ENCODE data around the gene SF1.

SF1 gene

GRCh38 chr11:64753019-64753379 lies 25.3 kb downstream of the SF1 start:
- no peak overlapping the region for H2AK5ac ChIP-seq (ENCODE audit: low read length)
- H3K4me3 ChIP-seq (ENCODE audit: low read length) = no peak overlapping the region
- no peak overlapping the region for H3K23ac ChIP-seq (ENCODE audit: low read length)
- no CpG with 5 or more reads among the region's 7 CpGs for WGBS (ENCODE audit: extremely low coverage, insufficient coverage, low lambda C conversion rate)
- no peaks in the 10 kb centered on the region for H3K79me2 ChIP-seq (ENCODE audit: control insufficient read depth, insufficient read depth, low read length)
- no peak overlapping the region for H2BK120ac ChIP-seq (ENCODE audit: low read depth, low read length)
- no peaks in the 10 kb centered on the region for H3K4me1 ChIP-seq (ENCODE audit: control insufficient read depth, low read depth, low read length)
- H3K4me2 ChIP-seq (ENCODE audit: low read length) = no peak overlapping the region
- H3K27me3 ChIP-seq (ENCODE audit: insufficient read depth, low read length, poor library complexity) = no peaks in the 10 kb centered on the region
- no peak overlapping the region for H4K8ac ChIP-seq (ENCODE audit: low read depth, low read length)
- no peak overlapping the region for H3K56ac ChIP-seq (ENCODE audit: low read length)
- no peak overlapping the region for H2BK5ac ChIP-seq (ENCODE audit: low read length)
- no peaks in the 10 kb centered on the region for H3K79me1 ChIP-seq (ENCODE audit: low read length)
- no peak overlapping the region for H3K18ac ChIP-seq (ENCODE audit: low read length)
- no peak for DNase-seq
- no peak overlapping the region for H3K27ac ChIP-seq (ENCODE audit: low read depth, low read length)
- H3K9ac ChIP-seq (ENCODE audit: low read length) = no peak overlapping the region
- H4K5ac ChIP-seq (ENCODE audit: low read length) = no peak overlapping the region
- no peak overlapping the region for H3K4ac ChIP-seq (ENCODE audit: low read depth, low read length)
- no peaks in the 10 kb centered on the region for H3K36me3 ChIP-seq (ENCODE audit: control insufficient read depth, insufficient read depth, low read length)
- no peak overlapping the region for H2BK15ac ChIP-seq (replicated peaks; ENCODE audit: low read depth)

GRCh38 chr11:64752175-64752970 lies 26.0 kb downstream of the SF1 start:
- Histone ChIP-seq H3K79me2 (ENCODE audit: control insufficient read depth, insufficient read depth, low read length) (no peaks in the 10 kb centered on the region), H3K56ac (ENCODE audit: low read length) (no peak overlapping the region), H2BK5ac (ENCODE audit: low read length) (no peak overlapping the region), H3K79me1 (ENCODE audit: low read length) (no peaks in the 10 kb centered on the region), H3K4me1 (ENCODE audit: control insufficient read depth, low read depth, low read length) (no peaks in the 10 kb centered on the region), H3K9ac (ENCODE audit: low read length) (no peak overlapping the region), H4K8ac (ENCODE audit: low read depth, low read length) (no peak overlapping the region), H3K4ac (ENCODE audit: low read depth, low read length) (no peak overlapping the region), H2BK120ac (ENCODE audit: low read depth, low read length) (no peak overlapping the region), H3K27me3 (ENCODE audit: insufficient read depth, low read length, poor library complexity) (no peaks in the 10 kb centered on the region), H3K4me2 (ENCODE audit: low read length) (no peak overlapping the region), H3K36me3 (ENCODE audit: control insufficient read depth, insufficient read depth, low read length) (no peaks in the 10 kb centered on the region), H3K23ac (ENCODE audit: low read length) (no peak overlapping the region), H2AK5ac (ENCODE audit: low read length) (no peak overlapping the region), H3K18ac (ENCODE audit: low read length) (no peak overlapping the region), H3K27ac (ENCODE audit: low read depth, low read length) (no peak overlapping the region), H3K4me3 (ENCODE audit: low read length) (no peak overlapping the region), H4K5ac (ENCODE audit: low read length) (no peak overlapping the region), H2BK15ac (replicated peaks; ENCODE audit: low read depth) (no peak overlapping the region)
- DNase-seq = no peak
- WGBS (ENCODE audit: extremely low coverage, insufficient coverage, low lambda C conversion rate) = no CpG with 5 or more reads among the region's 14 CpGs

DNA sequence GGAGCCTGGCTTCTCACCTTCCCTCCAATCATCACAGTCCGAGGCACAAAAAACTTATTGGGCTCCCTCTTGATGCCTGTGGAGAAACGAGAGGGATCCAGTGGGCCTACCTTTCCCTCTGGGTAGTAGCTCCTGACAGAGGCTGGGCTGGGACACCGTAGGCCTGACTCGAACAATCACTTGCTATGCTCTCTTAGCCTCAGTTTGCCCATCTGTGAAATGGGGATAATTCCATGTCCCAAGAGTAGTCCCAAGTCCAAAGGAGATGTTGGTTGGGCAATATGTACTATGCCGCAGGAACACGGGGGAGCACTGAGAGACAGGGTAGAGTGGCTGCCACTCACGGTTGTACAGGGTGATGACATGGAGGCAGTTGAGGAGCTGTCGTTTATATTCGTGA lies 26.8 kb downstream of the SF1 start:
- Histone ChIP-seq H3K18ac (ENCODE audit: low read length) (no peak overlapping the region), H2AK5ac (ENCODE audit: low read length) (no peak overlapping the region), H4K5ac (ENCODE audit: low read length) (no peak overlapping the region), H3K56ac (ENCODE audit: low read length) (no peak overlapping the region), H3K79me2 (ENCODE audit: control insufficient read depth, insufficient read depth, low read length) (no peaks in the 10 kb centered on the region), H3K27me3 (ENCODE audit: insufficient read depth, low read length, poor library complexity) (no peaks in the 10 kb centered on the region), H3K23ac (ENCODE audit: low read length) (no peak overlapping the region), H3K36me3 (ENCODE audit: control insufficient read depth, insufficient read depth, low read length) (no peaks in the 10 kb centered on the region), H3K4me3 (ENCODE audit: low read length) (no peak overlapping the region), H4K8ac (ENCODE audit: low read depth, low read length) (no peak overlapping the region), H2BK120ac (ENCODE audit: low read depth, low read length) (no peak overlapping the region), H3K79me1 (ENCODE audit: low read length) (no peaks in the 10 kb centered on the region), H2BK15ac (replicated peaks; ENCODE audit: low read depth) (no peak overlapping the region), H3K9ac (ENCODE audit: low read length) (no peak overlapping the region), H2BK5ac (ENCODE audit: low read length) (no peak overlapping the region), H3K27ac (ENCODE audit: low read depth, low read length) (no peak overlapping the region), H3K4ac (ENCODE audit: low read depth, low read length) (no peak overlapping the region), H3K4me2 (ENCODE audit: low read length) (no peak overlapping the region), H3K4me1 (ENCODE audit: control insufficient read depth, low read depth, low read length) (no peaks in the 10 kb centered on the region)
- DNase-seq = no peak
- WGBS (ENCODE audit: extremely low coverage, insufficient coverage, low lambda C conversion rate) = no CpG with 5 or more reads among the region's 9 CpGs

DNA sequence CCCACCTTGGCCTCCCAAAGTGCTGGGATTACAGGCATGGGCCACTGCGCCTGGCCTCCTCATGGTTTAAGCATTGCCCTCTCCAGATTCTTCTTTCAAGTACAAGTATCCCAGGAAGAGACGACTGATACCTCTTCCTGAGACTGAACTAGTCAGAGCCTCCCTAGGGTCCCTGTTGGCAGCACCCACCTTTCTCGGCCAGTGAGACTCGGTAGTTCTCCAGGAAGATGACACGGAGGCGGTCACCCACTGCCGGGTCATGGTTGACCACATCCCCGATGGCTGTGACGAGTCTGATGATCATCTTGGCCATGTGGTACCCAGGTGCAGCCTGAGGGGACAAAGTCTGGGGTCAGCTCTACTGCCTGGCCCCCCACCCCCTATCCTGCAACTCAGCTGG lies 27.2 kb downstream of the SF1 start:
- no peak overlapping the region for H3K9ac ChIP-seq (ENCODE audit: low read length)
- no peak overlapping the region for H3K4me3 ChIP-seq (ENCODE audit: low read length)
- WGBS (ENCODE audit: extremely low coverage, insufficient coverage, low lambda C conversion rate) = no CpG with 5 or more reads among the region's 9 CpGs
- H3K36me3 ChIP-seq (ENCODE audit: control insufficient read depth, insufficient read depth, low read length) = no peaks in the 10 kb centered on the region
- H3K79me1 ChIP-seq (ENCODE audit: low read length) = no peaks in the 10 kb centered on the region
- H4K8ac ChIP-seq (ENCODE audit: low read depth, low read length) = no peak overlapping the region
- no peak overlapping the region for H3K56ac ChIP-seq (ENCODE audit: low read length)
- H4K5ac ChIP-seq (ENCODE audit: low read length) = no peak overlapping the region
- H3K27me3 ChIP-seq (ENCODE audit: insufficient read depth, low read length, poor library complexity) = no peaks in the 10 kb centered on the region
- no peaks in the 10 kb centered on the region for H3K79me2 ChIP-seq (ENCODE audit: control insufficient read depth, insufficient read depth, low read length)
- H3K4me2 ChIP-seq (ENCODE audit: low read length) = no peak overlapping the region
- no peak overlapping the region for H2AK5ac ChIP-seq (ENCODE audit: low read length)
- no peak overlapping the region for H3K23ac ChIP-seq (ENCODE audit: low read length)
- no peak overlapping the region for H3K4ac ChIP-seq (ENCODE audit: low read depth, low read length)
- H2BK5ac ChIP-seq (ENCODE audit: low read length) = no peak overlapping the region
- no peak overlapping the region for H2BK15ac ChIP-seq (replicated peaks; ENCODE audit: low read depth)
- H3K18ac ChIP-seq (ENCODE audit: low read length) = no peak overlapping the region
- no peaks in the 10 kb centered on the region for H3K4me1 ChIP-seq (ENCODE audit: control insufficient read depth, low read depth, low read length)
- H2BK120ac ChIP-seq (ENCODE audit: low read depth, low read length) = no peak overlapping the region
- H3K27ac ChIP-seq (ENCODE audit: low read depth, low read length) = no peak overlapping the region
- no peak for DNase-seq

- Histone ChIP-seq H2BK120ac (ENCODE audit: low read depth, low read length) (no peak overlapping the region), H3K79me1 (ENCODE audit: low read length) (no peaks in the 10 kb centered on the region), H4K5ac (ENCODE audit: low read length) (no peak overlapping the region), H3K36me3 (ENCODE audit: control insufficient read depth, insufficient read depth, low read length) (no peaks in the 10 kb centered on the region), H2AK5ac (ENCODE audit: low read length) (no peak overlapping the region), H3K56ac (ENCODE audit: low read length) (no peak overlapping the region), H3K4me3 (ENCODE audit: low read length) (no peak overlapping the region), H3K23ac (ENCODE audit: low read length) (no peak overlapping the region), H3K4me1 (ENCODE audit: control insufficient read depth, low read depth, low read length) (no peaks in the 10 kb centered on the region), H3K4ac (ENCODE audit: low read depth, low read length) (no peak overlapping the region), H3K18ac (ENCODE audit: low read length) (no peak overlapping the region), H3K27ac (ENCODE audit: low read depth, low read length) (no peak overlapping the region), H2BK5ac (ENCODE audit: low read length) (no peak overlapping the region), H2BK15ac (replicated peaks; ENCODE audit: low read depth) (no peak overlapping the region), H3K27me3 (ENCODE audit: insufficient read depth, low read length, poor library complexity) (no peaks in the 10 kb centered on the region), H3K79me2 (ENCODE audit: control insufficient read depth, insufficient read depth, low read length) (no peaks in the 10 kb centered on the region), H4K8ac (ENCODE audit: low read depth, low read length) (no peak overlapping the region), H3K4me2 (ENCODE audit: low read length) (no peak overlapping the region), H3K9ac (ENCODE audit: low read length) (no peak overlapping the region)
- no CpG with 5 or more reads among the region's 13 CpGs for WGBS (ENCODE audit: extremely low coverage, insufficient coverage, low lambda C conversion rate)
- DNase-seq = no peak
Measured at GRCh38 chr11:64750361-64751054, 27.8 kb downstream of the SF1 start.

Data from mesendoderm (in vitro differentiated cells).